GM18858 (cell line): ENCODE results near the gene NEDD4L.
A peak's percentile ranks its signal among the peaks of the same experiment; 100 is the strongest.

Source experiments
- ATAC-seq: cut with Tn5 transposase; IDR thresholded peaks from one replicate; pipeline ENCODE4 v1.9.1; 2021; ENCODE audit not compliant: unreplicated experiment

Gene NEDD4L

DNA sequence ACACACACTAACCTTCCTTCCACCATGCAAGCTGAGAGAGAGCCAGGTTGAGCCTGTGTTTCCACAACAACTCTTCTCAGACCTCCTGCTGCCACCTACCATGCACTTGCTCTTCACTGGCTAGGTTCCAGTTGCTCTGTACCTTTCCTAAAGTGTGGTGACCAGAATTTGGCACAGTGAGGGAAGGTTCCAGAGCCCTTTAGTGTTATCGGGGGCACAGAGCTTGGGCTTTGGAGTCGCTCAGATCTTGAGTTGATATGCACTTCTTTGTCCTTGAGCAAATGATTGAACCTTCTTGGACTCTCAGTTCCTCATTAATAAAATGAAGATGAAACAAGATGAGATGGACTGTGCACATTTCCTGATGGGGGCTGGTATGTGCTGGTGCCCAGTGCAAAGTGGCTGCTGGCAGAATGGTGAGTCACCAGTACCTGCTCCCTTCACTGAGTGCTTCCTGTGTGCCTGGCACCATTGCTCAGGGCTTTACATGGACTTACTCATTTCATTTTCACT, 47.1 kb downstream of the NEDD4L start:
- peak; percentile 91 for ATAC-seq

DNA sequence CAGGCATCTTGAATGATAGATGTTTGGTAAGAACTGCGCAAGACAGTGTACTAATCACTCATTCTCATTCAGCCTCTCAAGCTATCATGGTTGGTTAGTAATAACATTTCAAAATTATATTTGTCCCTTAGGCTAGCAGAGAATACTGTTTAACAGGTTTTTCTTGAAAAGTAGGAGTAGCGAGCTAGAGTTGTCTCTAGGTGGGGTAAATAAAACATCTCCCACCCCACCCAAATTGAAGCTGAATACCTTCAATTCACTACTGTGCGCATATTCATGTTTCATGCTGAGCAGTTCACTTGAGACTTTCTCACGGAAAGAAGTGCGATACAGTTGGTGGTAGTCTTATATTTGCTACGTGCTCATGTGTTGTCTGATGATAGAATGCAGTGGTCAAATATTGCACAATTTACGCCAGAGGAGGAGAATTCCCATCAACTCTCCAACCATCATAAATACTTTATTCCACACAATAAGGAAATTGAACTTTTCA, 49.3 kb downstream of the NEDD4L start:
- ATAC-seq, result no peak

DNA sequence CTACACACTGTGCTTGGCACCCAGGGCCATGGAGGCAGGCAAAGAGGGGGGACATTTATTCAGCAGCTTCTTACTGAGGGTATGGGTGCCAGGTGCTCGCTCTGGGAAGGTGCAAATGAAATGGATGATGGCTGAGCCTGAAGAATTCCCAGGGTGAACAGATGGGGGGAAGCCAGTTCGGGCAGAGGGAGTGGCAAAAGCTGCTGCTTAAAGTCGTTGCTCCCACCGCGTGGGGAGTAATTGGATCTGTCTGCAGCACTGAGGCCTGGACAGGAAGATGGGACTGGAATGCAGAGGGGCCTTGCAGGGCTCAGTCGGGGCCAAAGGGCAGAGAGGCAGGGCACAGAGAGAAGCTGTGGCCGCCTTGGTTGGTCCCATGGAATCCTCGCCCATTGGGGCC, 51.2 kb downstream of the NEDD4L start:
- no peak for ATAC-seq

DNA sequence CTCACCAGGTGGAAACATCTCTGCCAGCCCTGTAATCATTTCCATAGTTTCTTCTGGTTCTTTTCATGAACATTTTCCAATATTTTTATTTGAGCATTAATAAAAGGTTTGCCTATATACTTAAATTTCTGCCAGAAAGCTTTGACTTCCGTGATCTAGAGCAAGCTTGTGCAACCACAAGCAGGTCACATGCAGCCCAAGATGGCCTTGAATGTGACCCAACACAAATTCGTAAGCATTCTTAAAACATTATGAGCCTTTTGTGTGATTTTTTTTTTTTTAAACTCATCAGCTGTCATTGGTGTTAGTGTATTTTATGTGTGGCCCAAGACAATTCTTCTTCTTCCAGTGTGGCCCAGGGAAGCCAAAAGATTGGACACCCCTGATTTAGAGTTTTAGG, 51.6 kb downstream of the NEDD4L start:
- no peak for ATAC-seq

DNA sequence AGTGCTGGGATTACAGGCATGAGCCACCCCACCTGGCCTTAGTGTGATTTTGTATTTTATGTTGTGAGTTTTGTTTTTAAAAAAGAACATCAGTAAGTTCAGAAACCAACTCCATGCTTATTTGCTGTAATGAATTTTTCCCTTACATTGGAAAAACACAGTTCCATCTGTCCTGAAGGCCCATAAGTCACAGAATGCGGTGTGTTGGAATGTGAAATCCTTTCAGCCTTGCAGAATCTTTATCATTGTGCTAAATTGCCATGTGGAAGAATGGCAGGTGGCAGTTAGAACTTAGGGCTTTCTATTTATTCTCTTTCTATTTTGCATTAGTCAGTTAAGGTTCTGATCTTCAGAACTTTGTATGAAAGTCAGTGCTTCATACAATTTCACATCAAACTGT, 52.6 kb downstream of the NEDD4L start:
- ATAC-seq, result no peak

DNA sequence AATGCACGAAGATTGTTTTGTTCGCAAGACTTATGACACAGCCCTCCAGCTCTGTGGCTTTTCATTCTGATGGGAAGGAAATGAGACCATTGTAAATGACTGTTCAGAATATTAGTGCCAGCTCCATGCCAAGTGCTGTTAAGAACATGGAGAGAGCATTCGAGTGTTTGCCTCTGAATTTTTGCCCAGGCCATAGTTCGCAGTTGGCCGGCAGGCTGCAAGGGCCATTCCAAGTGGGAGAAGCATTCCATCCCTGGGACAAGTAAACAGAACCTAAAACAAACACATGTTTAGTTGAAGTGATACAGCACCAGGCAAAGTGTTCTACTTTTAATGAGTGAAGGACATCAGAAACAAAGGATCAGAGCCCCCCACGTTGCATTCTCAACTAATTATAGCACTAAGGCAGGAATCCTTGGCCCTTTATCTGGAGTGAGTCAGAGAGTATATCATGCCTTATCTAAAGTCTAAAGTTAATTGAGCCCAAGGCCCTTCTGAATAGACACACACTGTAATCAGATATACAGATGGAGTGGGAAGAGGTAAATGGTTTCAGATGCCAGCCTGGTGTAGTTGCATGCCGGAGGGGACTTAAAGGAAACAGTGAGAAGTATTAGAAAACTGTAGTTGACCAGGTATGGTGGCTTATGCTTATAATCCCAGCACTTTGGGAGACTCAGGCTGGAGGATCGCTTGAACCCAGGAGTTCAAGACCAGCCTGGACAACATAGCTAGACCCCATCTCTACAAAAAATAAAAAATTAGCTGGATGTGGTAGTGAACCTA, 53.3 kb downstream of the NEDD4L start:
- no peak for ATAC-seq

DNA sequence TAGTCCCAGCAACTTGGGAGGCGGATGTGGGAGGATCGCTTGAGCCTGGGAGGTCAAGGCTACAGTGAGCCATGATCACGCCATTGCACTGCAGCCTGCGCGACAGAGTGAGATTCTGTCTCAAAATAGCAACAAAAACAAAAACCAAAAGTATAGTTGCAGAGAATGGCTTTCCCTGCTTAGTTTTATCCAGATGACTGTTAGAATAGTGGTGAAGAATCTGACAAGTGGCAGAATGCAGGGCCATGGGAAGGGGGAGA, 53.8 kb downstream of the NEDD4L start:
- ATAC-seq, result no peak

DNA sequence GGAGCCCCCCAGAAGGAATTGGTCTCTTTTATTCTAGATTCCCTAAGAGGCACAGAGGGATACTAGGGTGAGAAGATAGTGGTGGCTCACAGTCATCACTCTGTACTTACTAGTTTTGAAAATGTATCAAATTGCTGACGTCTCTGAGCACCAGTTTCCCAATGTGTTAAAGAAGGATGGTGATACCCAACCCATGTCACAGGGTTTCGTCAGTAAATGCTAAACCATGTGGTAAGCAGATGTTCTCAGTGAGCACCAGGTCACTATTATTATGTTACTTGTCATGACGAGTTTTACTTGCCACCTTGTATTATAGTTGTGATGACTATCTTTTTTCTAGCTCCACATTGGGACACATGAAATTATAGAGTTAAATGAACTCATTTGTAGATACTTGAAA, 54.7 kb downstream of the NEDD4L start:
- no peak for ATAC-seq

DNA sequence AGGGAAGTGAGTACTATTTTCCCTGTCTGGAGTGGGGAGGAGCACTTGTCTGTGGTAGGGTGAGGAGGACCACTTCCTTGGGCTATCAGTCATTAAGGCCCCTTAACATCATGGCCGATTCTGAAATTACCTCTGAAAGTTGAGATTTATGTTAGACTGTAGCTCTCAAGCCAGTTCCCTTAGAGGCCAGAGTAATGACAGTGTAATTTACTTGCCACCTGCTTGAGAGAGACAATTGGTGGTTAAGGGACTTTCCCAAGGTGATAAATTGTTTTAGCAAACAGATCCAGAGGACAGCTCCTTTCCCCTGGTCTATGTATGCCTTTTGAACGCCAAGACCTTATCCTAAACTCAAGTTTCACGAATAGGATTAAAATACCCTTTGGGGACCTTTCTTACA, 56.1 kb downstream of the NEDD4L start:
- ATAC-seq, result peak; percentile 46

DNA sequence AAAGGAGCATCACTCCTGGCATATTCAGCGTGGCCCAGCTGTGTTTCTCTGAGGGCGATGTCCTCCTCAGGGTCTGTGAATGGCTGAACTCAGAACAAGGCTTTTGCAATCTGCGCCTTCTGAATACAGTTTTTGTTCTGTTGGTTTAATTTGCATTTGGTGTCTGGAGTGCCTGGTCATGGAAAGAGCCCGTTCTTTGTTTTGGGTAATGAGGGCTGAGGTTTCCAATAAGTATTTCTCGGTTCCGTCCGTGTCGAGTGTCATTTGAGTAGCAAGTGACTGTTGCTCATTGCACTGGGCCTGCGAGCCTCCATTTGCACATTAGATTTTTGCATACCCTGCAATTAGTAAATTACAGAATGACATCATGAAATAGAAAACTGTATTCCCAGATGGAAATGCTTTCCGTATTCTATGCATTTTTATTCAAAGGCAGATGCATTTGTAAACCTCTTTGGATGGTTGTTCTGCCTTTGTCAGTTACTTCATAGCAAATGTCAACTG, 57.3 kb downstream of the NEDD4L start:
- no peak for ATAC-seq

DNA sequence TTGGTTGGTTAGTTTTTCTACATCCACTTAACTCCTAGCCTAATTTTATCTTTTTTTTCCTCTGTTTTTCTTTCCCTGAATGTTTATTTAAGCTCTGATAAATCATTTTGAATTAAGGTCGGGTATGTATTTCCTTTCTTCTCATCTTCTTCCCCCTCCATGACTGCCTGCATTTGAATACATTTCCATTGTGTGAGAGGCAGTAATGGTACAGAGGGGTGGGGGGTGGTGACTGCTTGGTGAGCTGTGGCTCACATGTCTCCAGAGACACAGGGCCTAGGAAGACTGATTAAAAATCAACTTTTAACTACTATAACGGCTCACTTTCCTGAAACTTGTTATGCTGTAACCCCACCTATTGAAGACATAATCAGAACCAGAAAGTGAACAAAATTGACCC, 58.0 kb downstream of the NEDD4L start:
- no peak for ATAC-seq

DNA sequence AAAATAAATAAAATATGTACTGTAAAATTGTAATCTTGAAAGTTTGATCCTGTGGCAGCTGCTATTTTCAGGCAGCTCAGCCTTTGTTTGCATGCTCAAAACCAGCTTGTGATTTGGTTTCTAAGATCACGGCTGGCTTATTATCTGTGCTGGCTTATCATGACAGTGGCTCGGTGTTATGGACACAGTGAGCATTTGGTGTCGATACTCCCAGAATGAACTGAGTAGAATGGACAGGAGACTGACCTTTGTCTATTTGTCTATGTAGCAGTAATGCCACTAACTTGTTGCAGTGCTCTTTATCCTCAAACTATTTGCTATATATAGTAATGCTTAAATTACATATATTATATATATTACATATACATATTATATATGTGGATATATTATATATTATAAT, 58.8 kb downstream of the NEDD4L start:
- ATAC-seq, result no peak

DNA sequence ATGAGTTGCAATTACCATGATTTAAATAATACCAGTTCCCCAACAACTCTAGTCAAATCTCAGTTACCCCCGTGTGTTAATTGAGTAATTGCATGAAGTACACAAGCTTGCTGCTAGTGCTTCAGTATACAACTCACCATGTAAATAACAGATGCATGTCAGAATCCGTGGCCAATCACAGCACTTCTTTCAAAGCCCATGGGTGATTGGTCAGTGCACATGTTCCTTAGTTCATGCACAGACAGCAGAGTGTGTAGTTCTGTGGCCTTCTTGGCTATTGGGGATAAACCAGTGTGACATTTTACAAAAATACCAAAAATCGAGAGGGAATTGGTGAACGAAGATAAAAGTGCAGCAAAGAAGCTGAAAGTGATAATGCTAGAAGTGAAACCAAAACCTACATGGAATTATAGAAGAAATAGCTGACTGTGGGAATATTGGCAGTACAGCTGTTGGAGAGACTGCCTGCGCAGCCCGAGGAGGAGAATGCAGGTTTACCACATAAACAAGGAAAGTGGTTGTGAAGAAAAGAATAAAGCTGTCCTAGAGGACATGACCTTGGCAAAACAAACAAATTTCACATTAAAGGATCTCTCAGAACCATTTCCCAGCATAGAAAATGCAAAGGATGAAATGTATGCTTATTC, 59.4 kb downstream of the NEDD4L start:
- no peak for ATAC-seq

DNA sequence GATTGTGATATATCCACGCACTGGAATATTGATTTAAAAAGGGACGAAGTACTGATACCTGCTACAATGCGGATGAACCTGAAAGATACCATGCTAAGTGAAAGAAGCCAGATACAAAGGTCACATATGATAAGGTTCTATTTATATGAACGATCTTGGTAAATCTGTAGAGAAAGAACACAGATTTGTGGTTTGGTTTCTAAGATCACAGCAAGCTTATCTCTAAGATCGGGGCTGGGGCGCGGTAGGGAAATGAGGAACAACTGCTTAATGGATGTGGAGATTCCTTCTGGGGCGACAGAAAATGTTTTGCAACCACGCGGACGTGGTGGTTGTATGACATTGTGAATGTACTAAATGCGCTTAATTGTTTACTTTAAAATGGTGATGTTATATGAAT, 60.1 kb downstream of the NEDD4L start:
- ATAC-seq, result no peak

DNA sequence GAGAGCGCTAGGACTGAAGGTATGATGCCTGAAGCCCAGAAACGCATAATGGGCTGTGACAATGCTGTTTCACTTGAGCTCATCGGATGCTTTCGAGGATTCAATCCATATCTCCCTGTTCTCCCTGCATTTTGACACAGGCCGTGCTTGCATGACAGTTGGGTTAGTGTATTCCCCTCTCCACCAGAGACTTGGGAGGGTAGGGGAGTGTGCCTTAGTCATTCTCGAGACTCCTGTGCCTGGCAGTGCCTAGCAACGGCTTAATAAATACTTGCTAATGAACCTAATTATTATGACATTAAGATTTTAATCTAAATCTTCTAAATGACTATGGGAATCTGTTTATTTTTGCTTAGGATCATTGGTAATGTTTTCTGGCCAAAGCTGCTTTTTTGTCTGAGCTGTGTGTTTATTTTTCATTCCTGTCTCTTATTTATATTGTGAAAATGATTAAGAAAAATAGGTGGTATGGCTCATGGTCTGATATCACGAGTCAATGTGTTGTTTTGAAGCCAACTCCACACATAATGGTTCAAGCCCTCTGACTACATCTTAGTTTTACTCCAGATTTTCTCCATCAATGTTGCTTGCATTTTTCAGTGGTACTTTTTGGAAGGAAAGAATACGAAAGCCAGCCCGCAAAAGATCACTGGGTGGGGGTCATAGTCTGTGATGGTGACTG, 61.3 kb downstream of the NEDD4L start:
- no peak for ATAC-seq

DNA sequence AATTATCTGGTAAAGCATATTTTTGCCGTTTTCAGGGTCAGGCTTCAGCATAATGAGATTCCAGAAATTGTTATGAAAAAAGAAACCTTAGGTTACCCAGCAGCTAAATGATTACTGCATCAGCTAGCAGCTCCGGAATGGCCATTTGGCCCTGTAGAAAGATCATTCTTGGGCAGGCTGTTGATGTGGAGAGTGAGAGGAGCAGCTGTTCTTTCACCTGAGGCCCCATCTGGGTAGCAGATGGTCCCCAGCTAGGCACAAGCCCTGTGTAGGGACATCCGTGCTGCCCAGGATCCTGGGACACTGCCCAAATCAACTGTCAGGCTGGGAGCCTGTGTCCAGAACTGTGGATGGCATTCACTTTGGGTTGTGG, 61.8 kb downstream of the NEDD4L start:
- ATAC-seq, result no peak

DNA sequence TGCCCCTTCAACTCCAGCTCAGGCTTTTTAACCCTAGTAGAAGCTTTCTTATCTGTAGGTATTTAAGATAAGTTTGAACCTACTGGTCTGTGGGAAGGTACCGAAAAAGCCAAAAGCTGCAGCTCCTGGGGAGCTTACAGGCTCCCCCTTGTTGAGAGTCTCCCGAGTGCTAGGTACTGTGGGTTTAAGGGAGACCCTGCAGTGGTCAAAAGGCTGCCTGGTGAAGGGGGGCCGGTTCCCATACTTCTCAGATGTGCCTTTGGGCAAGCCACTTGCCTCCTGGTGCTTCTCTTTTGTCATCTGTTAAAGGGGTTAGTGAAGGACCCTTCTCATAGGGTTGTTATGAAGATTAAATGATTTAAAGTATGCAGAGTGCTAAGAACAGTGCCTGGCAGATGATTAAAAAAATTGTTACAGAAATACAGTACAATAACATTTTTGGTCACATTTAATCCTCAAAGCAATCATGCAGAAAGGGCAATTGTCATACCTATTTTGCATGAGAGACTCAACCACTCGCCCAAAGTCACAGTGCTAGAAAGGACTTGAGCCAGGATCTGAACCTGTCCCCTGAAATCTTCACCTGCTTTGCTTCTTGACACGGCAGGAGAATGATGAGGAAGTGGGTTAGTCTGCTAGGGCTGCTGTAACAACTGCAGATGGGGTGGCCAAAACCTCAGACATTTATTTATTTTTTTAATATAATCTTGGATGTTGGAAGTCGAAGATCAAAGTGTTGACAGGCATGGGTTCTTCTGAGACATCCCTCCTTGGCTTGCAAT, 62.5 kb downstream of the NEDD4L start:
- no peak for ATAC-seq

DNA sequence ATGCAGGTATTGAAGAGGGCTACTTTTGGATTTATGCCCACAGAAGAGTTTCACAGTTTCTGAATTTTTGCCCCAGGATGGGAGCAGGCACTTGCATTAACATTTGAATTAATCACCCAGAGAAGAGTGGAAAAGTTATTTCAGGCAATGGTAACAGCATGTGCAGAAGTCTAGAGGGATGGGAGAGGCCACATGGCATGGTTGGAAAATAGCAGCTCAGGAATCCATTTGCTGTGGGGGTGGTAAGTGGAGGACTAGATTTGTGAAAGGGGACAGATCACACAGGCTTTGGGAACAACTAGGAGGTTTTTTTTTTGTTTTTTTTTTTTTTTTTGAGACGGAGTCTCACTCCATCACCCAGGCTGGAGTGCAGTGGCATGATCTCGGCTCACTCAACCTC, 65.2 kb downstream of the NEDD4L start:
- no peak for ATAC-seq

DNA sequence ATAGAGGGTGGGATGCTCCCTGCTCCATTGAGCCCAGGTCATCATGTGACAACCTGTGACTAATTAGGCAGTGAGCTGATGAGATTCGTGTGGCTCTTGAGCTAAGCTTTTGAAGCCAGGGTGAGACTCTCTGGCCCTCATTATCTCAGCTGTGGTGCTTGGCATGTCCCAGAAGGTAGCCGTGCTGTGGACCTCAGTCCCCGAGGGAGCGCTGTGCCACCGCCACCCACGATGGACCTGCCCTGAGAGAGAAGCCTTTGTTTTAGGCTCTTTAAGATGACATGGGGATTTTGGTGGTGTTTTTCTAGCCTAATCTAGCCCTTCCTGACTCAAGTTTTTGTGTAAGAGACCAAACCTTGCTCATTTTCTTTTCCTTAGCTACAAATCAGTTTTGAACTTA, 66.4 kb downstream of the NEDD4L start:
- no peak for ATAC-seq

DNA sequence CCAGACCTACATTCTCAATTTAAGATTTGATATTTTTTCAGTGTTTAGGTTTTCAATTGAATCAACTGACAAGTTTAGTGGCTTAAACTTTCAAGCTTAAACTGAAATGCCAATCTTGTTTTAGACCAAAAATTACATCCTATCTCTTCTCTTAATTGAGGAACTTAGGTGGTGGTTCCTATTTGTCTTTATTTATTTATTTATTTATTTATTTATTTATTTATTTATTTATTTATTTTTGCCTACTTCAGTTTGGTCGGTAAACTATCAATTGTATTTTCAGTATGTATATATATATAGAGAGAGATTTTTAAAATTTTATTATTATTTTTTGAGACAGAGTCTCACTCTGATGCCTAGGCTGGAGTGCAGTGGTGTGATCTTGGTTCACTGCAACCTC, 68.1 kb downstream of the NEDD4L start:
- no peak for ATAC-seq

DNA sequence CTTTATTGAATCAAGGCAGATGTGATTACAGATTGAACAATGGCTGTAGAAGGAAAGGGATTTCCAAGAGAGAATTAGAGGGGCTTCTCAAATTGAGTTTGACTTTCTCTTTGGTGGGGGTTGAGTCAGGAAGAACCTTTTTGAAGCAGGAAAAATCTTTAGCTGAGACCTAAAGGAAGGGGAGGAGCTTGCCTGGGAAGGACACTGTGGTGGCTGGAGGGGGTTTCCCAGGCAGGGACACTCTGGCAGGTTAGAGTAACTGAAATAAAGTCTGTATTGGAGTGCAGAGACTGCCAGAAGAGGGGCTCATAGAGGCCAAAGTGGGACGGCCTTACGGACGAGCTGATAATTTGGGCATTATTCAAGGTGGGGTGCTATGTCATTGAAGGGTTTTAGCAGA, 69.3 kb downstream of the NEDD4L start:
- no peak for ATAC-seq
